GM12878 (cell line): ENCODE data around the gene KCTD14. TPM values are rescaled to one million over a fixed set of nuclear protein-coding genes. Genes with fewer than 3 reads are reported as not detected.

Experiments
- BCLAF1 ChIP-seq: fragments of 450-650 bp; IDR thresholded peaks from 2 replicates; pipeline ENCODE4 v1.6.1; 2017; ENCODE audit warnings: antibody characterized with exemption, mild to moderate bottlenecking, moderate library complexity
- CEBPB ChIP-seq, 2 experiments: fragments of 150-350 bp in 1 of 2; IDR thresholded peaks; 2 replicates each; pipeline ENCODE4 v1.6.1; 2012 to 2014; ENCODE audit warnings: low read depth in 2 of 2, low read length in 2 of 2, borderline replicate concordance in 1 of 2, inconsistent platforms in 1 of 2
- HDAC2 ChIP-seq: fragments of 200-600 bp; sonication (generic); IDR thresholded peaks from 2 replicates; pipeline ENCODE4 v1.6.1; 2017
- JUNB ChIP-seq: IDR thresholded peaks from 2 replicates; pipeline ENCODE4 v1.6.1; 2016; ENCODE audit warnings: antibody characterized with exemption, mild to moderate bottlenecking
- MXI1 ChIP-seq: fragments of 150-350 bp; IDR thresholded peaks from 2 replicates; pipeline ENCODE4 v1.6.1; 2011; ENCODE audit warnings: low read depth, mild to moderate bottlenecking, inconsistent platforms, low read length, improper control_type of control experiment
- NKRF ChIP-seq: fragments of 450-650 bp; conservative IDR thresholded peaks from 2 replicates; pipeline ENCODE4 v1.6.1; 2017; ENCODE audit warnings: mild to moderate bottlenecking, moderate library complexity
- RAD51 ChIP-seq: fragments of 450-650 bp; IDR thresholded peaks from 2 replicates; pipeline ENCODE4 v1.6.1; 2016; ENCODE audit warnings: moderate library complexity, mild to moderate bottlenecking, inconsistent platforms
- RFX5 ChIP-seq: IDR thresholded peaks from 2 replicates; pipeline ENCODE4 v1.6.1; 2011; ENCODE audit warnings: low read depth, low read length, improper control_type of control experiment
- SIX5 ChIP-seq: IDR thresholded peaks from 2 replicates; pipeline ENCODE4 v1.6.1; 2011; ENCODE audit warnings: mild to moderate bottlenecking, low read depth, low read length, moderate library complexity; ENCODE audit not compliant: severe bottlenecking
- SKIL ChIP-seq: fragments of 450-650 bp; IDR thresholded peaks from 2 replicates; pipeline ENCODE4 v1.6.1; 2017; ENCODE audit warnings: mild to moderate bottlenecking, low read depth, inconsistent platforms; ENCODE audit not compliant: poor library complexity, severe bottlenecking
- ZNF592 ChIP-seq: fragments of 450-650 bp; IDR thresholded peaks from 2 replicates; pipeline ENCODE4 v1.6.1; 2017; ENCODE audit warnings: mild to moderate bottlenecking, moderate library complexity
- ZNF687 ChIP-seq: fragments of 450-650 bp; IDR thresholded peaks from 2 replicates; pipeline ENCODE4 v1.6.1; 2017; ENCODE audit warnings: mild to moderate bottlenecking, moderate library complexity
- polyA plus RNA-seq, 11 experiments: library from polyadenylated mRNA; depleted of rRNA in 4 of 11; unstranded in 6 of 11; stranded (reverse) in 5 of 11; fragments of >200 nt; fragmentation: Nextera tagmentation in 4 of 11; fragmentation: Illumina TruSeq in 1 of 11; extraction: Ambion mirVana in 4 of 11; extraction: Trizol in 1 of 11; gene quantifications; 1 replicate in 1 of 11; 2 replicates in 10 of 11; pipeline versions ENCODE4 v1.2.1 to v1.2.3, GENCODE V29; 2011 to 2016; ENCODE audit warnings: inconsistent platforms in 2 of 11, missing spikeins in 2 of 11, low read depth in 1 of 11
- total RNA-seq, 4 experiments: library from RNA; depleted of rRNA in 3 of 4; stranded (reverse); fragments of >200 nt in 3 of 4; fragmentation: Illumina TruSeq in 1 of 4; extraction: Trizol in 1 of 4; gene quantifications; 2 replicates each; pipeline versions ENCODE4 v1.2.1 to v1.2.3, GENCODE V29; 2013 to 2021

Gene KCTD14
- total and polyA plus RNA-seq, 10 of the 15 experiments (the other 5 are each of a cell fraction or from before 2014, with no cell fraction given) = 0.11 to 0.63 (median 0.48) TPM

- TF ChIP-seq SIX5 (peak; percentile 28), ZNF687 (peak; percentile 98), RFX5 (peak; percentile 51; the same call in 1 of the 2 replicates), RAD51 (no peak), JUNB (no peak), BCLAF1 (no peak), CEBPB (IDR thresholded peaks at IDR 0.05; ENCODE audit: borderline replicate concordance in 1 of 2, low read depth in 2 of 2, low read length in 2 of 2) (no peak), ZNF592 (no peak), NKRF (peak; percentile 49; the same call in 1 of the 2 replicates), MXI1 (peak; percentile 73), SKIL (no peak), HDAC2 (no peak)
Observed at GRCh38 chr11:77994434-77995362, 28.4 kb downstream of the KCTD14 start, which contains the start of gene INTS4 (continued).
